Endothelial cell of umbilical vein (primary cell): ENCODE results near the gene SLC25A17. TPM values are rescaled to one million over a fixed set of nuclear protein-coding genes. Genes with fewer than 3 reads are reported as not detected.

Source experiments
- BruUV-seq: library from RNA; stranded (reverse); fragments of 400-500 nt; replicated peaks from 2 replicates; lab custom pipeline; 2021; lab: Mats Ljungman, UMichigan
- CTCF ChIA-PET: fragments of 300-600, 350-600 bp; sonication (Branson Sonifier 250); formaldehyde crosslinking; loops from one replicate; lab custom pipeline; 2021; ENCODE audit warnings: antibody characterized with exemption, inconsistent platforms; lab: Charles Lee
- POLR2A ChIA-PET: fragments of 300-600, 350-600 bp; sonication (Branson Sonifier 250); formaldehyde crosslinking; loops from one replicate; lab custom pipeline; 2021; ENCODE audit warnings: antibody characterized with exemption, inconsistent platforms; lab: Charles Lee
- DNase-seq: peaks from one replicate; pipeline ENCODE4 v3.0.0-alpha.2; 2011; ENCODE audit warnings: low read depth, low spot score
- FAIRE-seq: peaks from 2 replicates; lab custom pipeline; 2011; peaks lifted over from hg19 to GRCh38; lab: Jason Lieb, UNC
- H2AFZ ChIP-seq: 2 replicates; pipeline ENCODE4 v1.6.0; 2012; ENCODE audit warnings: low read depth, low read length, control low read depth, inconsistent platforms
- H3K27ac ChIP-seq: 2 replicates; pipeline ENCODE4 v1.5.1; 2011; ENCODE audit warnings: low read depth, mild to moderate bottlenecking, control low read depth, low read length, moderate library complexity; ENCODE audit not compliant: insufficient read depth
- H3K27me3 ChIP-seq, 2 experiments: 2 replicates each; pipeline versions ENCODE4 v1.6.0 to v1.6.1; 2011; ENCODE audit warnings: low read length in 2 of 2, mixed read lengths in 1 of 2; ENCODE audit not compliant: control insufficient read depth in 2 of 2, insufficient read depth in 2 of 2
- H3K36me3 ChIP-seq, 2 experiments: 2 replicates in 1 of 2; 3 replicates in 1 of 2; pipeline ENCODE4 v1.5.1; 2011; ENCODE audit warnings: low read length in 2 of 2, mild to moderate bottlenecking in 1 of 2, moderate library complexity in 1 of 2; ENCODE audit not compliant: control insufficient read depth in 2 of 2, insufficient read depth in 2 of 2; ENCODE audit errors: extremely low read depth in 1 of 2
- H3K4me1 ChIP-seq: 3 replicates; pipeline ENCODE4 v1.5.1; 2011; ENCODE audit warnings: mild to moderate bottlenecking, low read length; ENCODE audit not compliant: control insufficient read depth, insufficient read depth; ENCODE audit errors: extremely low read depth
- H3K4me2 ChIP-seq: 2 replicates; pipeline ENCODE4 v1.6.1; 2011; ENCODE audit warnings: low read length, control low read depth, mixed read lengths; ENCODE audit not compliant: insufficient read depth
- H3K4me3 ChIP-seq, 3 experiments: fragments of 200-600 bp in 1 of 3; sonication (generic), shearing (Covaris generic) in 1 of 3; replicated peaks in 1 of 3; 2 replicates each; pipeline ENCODE4 v1.5.1; 2011 to 2016; ENCODE audit warnings: control low read depth in 3 of 3, low read length in 3 of 3, mild to moderate bottlenecking in 2 of 3, inconsistent platforms in 1 of 3, low read depth in 1 of 3, moderate library complexity in 1 of 3; ENCODE audit not compliant: insufficient read depth in 1 of 3
- H3K79me2 ChIP-seq: 2 replicates; pipeline ENCODE4 v1.6.0; 2012; ENCODE audit warnings: low read length, inconsistent platforms; ENCODE audit not compliant: control insufficient read depth, insufficient read depth
- H3K9ac ChIP-seq: replicated peaks from 2 replicates; pipeline ENCODE3; 2011; ENCODE audit warnings: low read length, control low read depth; ENCODE audit not compliant: insufficient read depth; ENCODE audit errors: extremely low read depth
- H3K9me1 ChIP-seq: replicated peaks from 3 replicates; pipeline ENCODE4 v1.6.0; 2011; ENCODE audit warnings: mild to moderate bottlenecking, low read length; ENCODE audit not compliant: control insufficient read depth, insufficient read depth; ENCODE audit errors: extremely low read depth
- H3K9me3 ChIP-seq: replicated peaks from 2 replicates; pipeline ENCODE4 v1.5.1; 2012; ENCODE audit warnings: low read length, inconsistent platforms; ENCODE audit not compliant: control insufficient read depth, insufficient read depth
- H4K20me1 ChIP-seq: replicated peaks from 2 replicates; pipeline ENCODE3; 2011; ENCODE audit warnings: mild to moderate bottlenecking, low read length; ENCODE audit not compliant: control insufficient read depth, insufficient read depth; ENCODE audit errors: extremely low read depth
- EZH2 ChIP-seq: IDR thresholded peaks from 2 replicates; pipeline ENCODE4 v1.6.1; 2012; ENCODE audit warnings: borderline replicate concordance, low read depth, mild to moderate bottlenecking, moderate library complexity, low read length, inconsistent platforms; ENCODE audit not compliant: severe bottlenecking
- FOS ChIP-seq: IDR thresholded peaks from 2 replicates; pipeline ENCODE4 v1.6.1; 2011; ENCODE audit warnings: mild to moderate bottlenecking, low read length, moderate library complexity, borderline replicate concordance; ENCODE audit not compliant: insufficient read depth
- GATA2 ChIP-seq: IDR thresholded peaks from 2 replicates; pipeline ENCODE4 v1.7.0; 2011; ENCODE audit warnings: low read depth, mild to moderate bottlenecking, moderate library complexity, mixed read lengths, low read length; ENCODE audit not compliant: insufficient read length, insufficient read depth
- JUN ChIP-seq: IDR thresholded peaks from 2 replicates; pipeline ENCODE4 v1.6.1; 2011; ENCODE audit warnings: borderline replicate concordance, low read depth; ENCODE audit not compliant: insufficient read length, insufficient read depth
- MAX ChIP-seq: IDR thresholded peaks from 2 replicates; pipeline ENCODE4 v1.6.1; 2011; ENCODE audit not compliant: insufficient read depth, insufficient read length
- MYC ChIP-seq: IDR thresholded peaks from one replicate; pipeline ENCODE4 v1.6.1; 2011; ENCODE audit warnings: mild to moderate bottlenecking, low read depth, low read length
- POLR2A ChIP-seq: IDR thresholded peaks from 2 replicates; pipeline ENCODE4 v1.6.1; 2012; ENCODE audit warnings: low read depth, mild to moderate bottlenecking, control low read depth, low read length
- POLR2AphosphoS5 ChIP-seq: IDR thresholded peaks from 2 replicates; pipeline ENCODE4 v1.6.1; 2012; ENCODE audit warnings: low read depth, mild to moderate bottlenecking, control low read depth, low read length, moderate library complexity; ENCODE audit not compliant: insufficient read depth
- dilution Hi-C: fragments of 300-500 bp; cut with MboI; formaldehyde crosslinking; loops from one replicate; pipeline ENCODE4 v1.15.0; 2019; ENCODE audit warnings: low sequenced_read_pairs; ENCODE audit not compliant: extremely low pct_ligation_motif_present
- intact Hi-C: fragments of 100-400 bp; cut with micrococcal nuclease; formaldehyde crosslinking; loops from one replicate; pipeline ENCODE4 v1.10.0; 2022
- polyA plus RNA-seq, 4 experiments: library from polyadenylated mRNA; depleted of rRNA in 3 of 4; stranded (reverse) in 3 of 4; unstranded in 1 of 4; fragments of >200 nt; gene quantifications; 2 replicates each; pipeline versions ENCODE4 v1.2.1 to v1.2.3, GENCODE V29; 2011 to 2012; ENCODE audit warnings: missing spikeins in 1 of 4
- total RNA-seq: library from RNA; stranded (reverse); gene quantifications from 2 replicates; pipeline ENCODE4 v1.2.3, GENCODE V29; 2021
- TF ChIP-seq, protein P1 (sequence below), 2 donors: IDR thresholded peaks; 1 replicate in 1 of 2; 2 replicates in 1 of 2; pipeline ENCODE4 v1.5.1; 2011; ENCODE audit warnings: low read length in 2 of 2, mild to moderate bottlenecking in 2 of 2, moderate library complexity in 2 of 2, control low read depth in 1 of 2, inconsistent platforms in 1 of 2, low read depth in 1 of 2; ENCODE audit not compliant: insufficient read depth in 1 of 2; ENCODE audit errors: extremely low read depth in 1 of 2

SLC25A17 gene
- total and polyA plus RNA-seq, 2 donors (not counting 3 experiments of a cell fraction or from before 2014, with no cell fraction given), result 12.2 to 25.8 TPM

DNA sequence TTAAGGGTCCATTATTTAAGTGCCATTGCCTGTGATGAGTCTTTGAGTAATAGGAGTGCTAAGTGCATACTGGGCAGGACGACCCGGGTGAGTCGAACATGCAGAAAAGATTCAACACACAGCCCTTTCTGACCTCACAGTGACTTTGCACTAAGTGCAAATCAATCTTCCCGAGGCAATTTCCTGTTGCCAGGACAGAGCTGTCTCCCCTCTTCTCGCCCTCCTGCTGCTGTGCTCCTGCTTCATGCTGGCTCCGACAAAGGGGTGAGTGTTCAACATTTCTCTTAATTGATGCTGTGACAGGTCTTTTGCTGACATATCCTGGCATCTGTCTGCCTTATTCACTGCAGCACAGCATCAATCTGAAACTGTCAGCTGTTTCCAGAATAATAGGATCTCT, 97.9 kb downstream of the SLC25A17 start:
- no peaks in the 10 kb centered on the region for H3K36me3 ChIP-seq
- H3K9me3 ChIP-seq, result no peaks in the 10 kb centered on the region
- H3K4me2 ChIP-seq, result no peak overlapping the region
- H4K20me1 ChIP-seq, result no peaks in the 10 kb centered on the region
- no peaks in the 10 kb centered on the region for H3K9me1 ChIP-seq
- H3K27me3 ChIP-seq, result peaks cover 3 to 4% of the 10 kb centered on the region in 2 experiments
- no peak overlapping the region for H2AFZ ChIP-seq
- BruUV-seq, result no TSS peak
- dilution Hi-C loops, result no loop called here
- TF ChIP-seq EZH2 (no peak), MAX (no peak), POLR2A (no peak), FOS (no peak), GATA2 (no peak), MYC (no peak), JUN (no peak), POLR2AphosphoS5 (no peak)
- TF ChIP-seq, protein P1, sequence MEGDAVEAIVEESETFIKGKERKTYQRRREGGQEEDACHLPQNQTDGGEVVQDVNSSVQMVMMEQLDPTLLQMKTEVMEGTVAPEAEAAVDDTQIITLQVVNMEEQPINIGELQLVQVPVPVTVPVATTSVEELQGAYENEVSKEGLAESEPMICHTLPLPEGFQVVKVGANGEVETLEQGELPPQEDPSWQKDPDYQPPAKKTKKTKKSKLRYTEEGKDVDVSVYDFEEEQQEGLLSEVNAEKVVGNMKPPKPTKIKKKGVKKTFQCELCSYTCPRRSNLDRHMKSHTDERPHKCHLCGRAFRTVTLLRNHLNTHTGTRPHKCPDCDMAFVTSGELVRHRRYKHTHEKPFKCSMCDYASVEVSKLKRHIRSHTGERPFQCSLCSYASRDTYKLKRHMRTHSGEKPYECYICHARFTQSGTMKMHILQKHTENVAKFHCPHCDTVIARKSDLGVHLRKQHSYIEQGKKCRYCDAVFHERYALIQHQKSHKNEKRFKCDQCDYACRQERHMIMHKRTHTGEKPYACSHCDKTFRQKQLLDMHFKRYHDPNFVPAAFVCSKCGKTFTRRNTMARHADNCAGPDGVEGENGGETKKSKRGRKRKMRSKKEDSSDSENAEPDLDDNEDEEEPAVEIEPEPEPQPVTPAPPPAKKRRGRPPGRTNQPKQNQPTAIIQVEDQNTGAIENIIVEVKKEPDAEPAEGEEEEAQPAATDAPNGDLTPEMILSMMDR (IDR thresholded peaks at IDR 0.05; ENCODE audit: extremely low read depth in 1 of 2, insufficient read depth in 1 of 2, low read depth in 1 of 2, low read length in 2 of 2), result no peak
- H3K4me3 ChIP-seq, result no peak overlapping the region
- no peaks in the 10 kb centered on the region for H3K4me1 ChIP-seq
- DNase-seq (no peak), FAIRE-seq (no peak)
- H3K79me2 ChIP-seq, result no peaks in the 10 kb centered on the region
- H3K27ac ChIP-seq, result no peak overlapping the region
- H3K9ac ChIP-seq, result no peak overlapping the region
- POLR2A ChIA-PET, result no interaction called here
- CTCF ChIA-PET, result interaction anchor here (0.8 to 1.7 kb wide), 5 partner anchors 10 to 39 kb away, joined by 3 to 6 read pairs (median 4); no protein-coding TSS in a partner anchor
- intact Hi-C loops, result no loop called here
